ENCODE results near the gene GRM7.

The GRM7 gene

DNA sequence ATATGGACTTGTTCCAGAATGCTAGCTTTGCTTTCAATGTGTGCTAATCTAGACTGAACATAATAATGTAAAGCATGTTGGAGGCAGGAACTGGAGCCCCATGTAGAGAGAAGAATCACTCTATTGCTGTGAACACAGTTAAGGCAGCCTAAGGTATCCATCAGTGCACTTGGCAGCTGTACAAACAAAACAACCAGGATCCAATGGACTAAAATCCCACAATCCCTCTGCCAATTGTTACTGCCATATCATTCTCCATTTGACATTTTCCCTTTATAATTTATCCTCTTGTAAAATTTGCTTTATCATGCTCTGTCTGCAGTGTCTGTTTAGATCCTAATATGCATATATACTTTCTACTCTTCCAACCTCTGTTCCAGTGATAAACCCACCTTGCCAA, 883.9 kb downstream of the GRM7 start:
- no peak for DNase-seq

DNA sequence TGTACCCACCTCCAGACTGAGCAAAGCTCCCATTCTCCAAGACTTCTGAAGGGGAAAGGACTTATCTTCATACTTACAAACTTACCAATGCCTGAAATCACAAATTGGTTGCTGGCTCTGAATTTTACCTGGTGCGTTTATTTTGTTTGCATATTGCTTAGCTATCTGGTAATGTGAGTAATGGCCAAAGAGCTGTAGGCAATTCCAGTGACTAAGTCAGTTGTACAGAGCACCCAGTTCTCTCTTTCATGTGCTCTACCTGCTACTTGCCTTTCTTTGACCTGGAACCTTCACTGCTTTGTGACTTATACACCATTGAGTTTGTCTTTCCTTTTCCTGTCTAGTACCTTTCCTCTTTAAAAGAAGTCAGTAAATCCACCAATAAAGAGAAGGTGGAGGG, 884.8 kb downstream of the GRM7 start:
- no peak for DNase-seq

DNA sequence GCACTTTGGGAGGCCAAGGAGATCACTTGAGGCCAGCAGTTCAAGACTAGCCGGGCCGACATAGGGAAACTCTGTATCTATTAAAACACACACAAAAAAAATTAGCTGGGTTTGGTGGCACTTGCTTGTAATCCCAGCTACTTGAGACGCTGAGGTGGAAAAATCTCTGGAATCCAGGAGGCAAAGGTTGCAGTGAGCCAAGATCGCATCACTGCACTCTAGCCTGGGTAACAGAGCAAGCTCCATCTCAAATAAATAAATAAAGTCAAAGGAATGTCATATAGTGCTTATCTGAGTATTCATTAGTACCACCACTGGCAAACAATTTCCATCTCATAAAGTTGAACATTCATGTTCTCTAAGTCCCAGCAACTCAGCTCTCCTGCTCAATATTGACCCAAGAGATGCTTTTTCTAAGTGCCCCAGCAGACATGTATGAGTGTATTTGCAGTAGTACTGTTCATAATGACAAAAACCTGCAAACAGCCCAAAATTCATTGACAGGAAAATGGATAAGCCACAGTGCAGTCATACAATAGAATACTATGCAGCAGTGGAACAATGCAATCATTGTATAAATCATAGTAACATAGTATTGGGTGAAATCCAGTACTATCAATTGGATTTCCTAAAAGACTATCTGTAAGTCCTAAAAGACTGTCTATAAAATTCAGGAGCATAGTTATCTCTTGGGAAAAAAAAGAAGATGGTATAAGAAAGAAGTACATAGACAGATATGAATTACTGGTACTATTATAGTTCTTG, 889.2 kb downstream of the GRM7 start:
- DNase-seq, result no peak

DNA sequence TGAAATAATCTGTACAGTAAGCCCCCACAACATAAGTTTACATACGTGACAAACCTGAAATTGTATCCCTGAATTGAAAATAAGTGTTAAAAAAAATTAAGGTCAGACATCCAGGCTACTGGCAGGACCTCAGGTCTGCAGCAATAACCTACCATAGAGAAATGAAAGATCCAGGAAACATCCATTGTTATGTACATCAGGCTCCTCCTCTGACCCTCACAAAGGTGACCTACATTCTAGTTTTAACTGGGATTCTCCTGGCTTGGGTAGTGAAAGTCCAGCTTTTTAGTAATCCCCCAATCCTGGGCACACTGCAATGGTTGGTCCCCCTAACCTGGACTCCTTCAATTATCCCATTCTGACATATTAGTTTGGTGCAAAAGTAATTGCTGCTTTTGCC, 891.1 kb downstream of the GRM7 start:
- DNase-seq, result no peak

DNA sequence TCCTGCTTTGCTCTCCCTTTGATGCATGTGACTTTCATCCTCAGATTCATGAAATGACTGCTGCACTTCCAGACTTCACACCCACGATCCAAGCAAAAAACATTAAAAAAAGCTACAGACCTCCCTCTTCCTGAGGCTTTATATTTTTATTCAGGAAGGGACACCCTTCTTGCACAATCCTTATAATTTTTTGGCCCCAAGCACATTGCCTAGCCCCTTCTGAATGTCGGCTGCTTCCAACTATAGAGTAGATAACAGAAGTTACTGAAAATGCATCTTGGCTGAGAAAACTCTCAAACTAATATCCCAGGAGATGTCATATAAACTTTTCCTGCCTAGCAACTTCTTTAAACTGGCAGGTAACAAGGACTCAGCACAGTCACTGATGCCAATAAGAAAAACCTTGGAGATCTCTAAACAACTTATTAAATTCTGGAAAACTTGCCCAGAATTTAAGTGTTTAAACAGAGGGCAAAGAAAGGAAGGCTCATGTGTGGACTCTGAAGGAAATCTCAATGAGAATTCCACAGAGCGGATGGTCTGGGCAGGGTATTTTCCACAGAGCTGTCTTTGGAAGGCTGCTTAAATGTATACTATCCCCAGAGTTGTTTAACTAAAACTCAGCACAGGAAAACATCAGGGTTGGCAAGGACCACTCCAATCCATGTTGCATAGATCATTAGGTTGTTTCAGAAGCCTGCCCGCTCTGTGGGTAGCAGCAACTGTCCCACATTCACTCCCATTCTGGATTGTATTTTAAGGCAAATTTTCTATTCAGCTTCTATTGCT, 893.9 kb downstream of the GRM7 start:
- no peak for DNase-seq

DNA sequence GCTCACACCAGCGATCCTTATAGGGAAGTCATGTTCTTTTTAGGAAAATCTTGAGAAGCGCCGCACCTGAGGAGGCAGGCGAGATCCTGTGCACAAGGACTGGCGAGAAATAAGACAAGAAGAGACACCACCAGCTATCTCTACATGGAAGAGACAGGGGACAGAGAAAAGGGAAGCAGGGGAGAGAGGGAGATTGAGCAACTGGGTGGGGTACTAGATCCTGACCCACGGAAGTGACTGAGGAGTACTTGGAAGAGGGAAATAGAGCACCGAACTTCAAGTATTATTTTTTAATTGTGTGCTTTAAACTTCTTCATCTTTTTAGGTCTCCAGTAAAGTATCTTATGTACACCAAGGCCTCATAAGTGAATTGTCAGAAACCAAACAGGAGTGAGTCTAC, 898.7 kb downstream of the GRM7 start:
- no peak for DNase-seq

DNA sequence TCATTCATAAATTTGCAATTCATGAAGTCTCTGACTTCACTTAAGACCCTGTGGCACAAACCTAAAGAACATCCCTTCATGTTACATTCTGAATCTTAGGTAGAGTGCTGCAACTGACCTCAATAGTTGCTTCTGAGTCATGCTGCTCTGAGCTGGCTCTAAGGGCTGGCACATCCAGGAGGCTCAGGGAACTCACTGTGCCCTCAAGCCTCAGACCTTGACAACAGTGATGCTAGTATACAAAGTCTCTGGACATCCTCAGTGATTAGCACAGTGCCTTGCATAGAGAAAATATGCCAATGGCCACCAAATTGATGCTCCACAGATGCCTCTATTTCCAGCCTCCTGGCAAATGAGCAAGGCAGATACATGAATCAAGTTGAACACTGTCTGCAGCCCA, 899.8 kb downstream of the GRM7 start:
- DNase-seq, result no peak

DNA sequence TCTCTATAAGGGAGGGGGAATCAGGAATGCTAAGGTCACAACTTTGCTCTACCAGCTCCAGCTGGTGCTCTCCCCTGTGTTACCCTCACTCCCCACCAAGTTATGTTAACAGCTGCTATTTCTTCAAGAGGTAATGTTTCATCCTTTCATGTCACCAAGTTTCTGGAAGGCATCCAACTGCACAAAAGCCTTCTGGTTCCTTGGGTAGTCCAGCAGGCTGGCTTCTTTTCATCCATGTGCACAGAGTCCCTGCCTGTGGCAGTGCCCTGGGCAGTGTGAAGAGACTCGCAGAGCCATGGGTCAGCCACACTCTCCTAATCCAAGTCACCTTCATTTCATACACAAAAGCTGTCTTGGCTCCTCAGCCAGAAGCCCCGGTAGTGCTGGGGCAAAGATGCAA, 903.2 kb downstream of the GRM7 start:
- no peak for DNase-seq

DNA sequence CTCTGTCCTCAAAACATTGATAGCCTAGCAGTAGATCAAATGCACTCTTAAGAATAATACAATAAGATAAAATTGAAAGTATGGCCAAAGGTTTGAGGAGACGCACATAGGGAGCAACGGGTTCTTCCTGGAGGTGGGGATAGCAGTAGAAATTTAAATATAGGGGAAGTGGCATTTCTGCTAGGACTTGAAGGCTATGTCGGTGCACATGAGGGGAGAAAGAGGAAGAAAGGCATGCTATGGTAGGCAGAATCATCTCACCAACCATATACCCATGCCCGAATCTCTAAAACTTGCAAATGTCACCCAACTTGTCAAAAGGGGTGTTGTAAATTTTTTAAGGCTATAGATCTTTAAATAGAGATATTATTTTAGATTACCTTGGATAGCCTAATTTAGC, 905.6 kb downstream of the GRM7 start:
- DNase-seq, result no peak

DNA sequence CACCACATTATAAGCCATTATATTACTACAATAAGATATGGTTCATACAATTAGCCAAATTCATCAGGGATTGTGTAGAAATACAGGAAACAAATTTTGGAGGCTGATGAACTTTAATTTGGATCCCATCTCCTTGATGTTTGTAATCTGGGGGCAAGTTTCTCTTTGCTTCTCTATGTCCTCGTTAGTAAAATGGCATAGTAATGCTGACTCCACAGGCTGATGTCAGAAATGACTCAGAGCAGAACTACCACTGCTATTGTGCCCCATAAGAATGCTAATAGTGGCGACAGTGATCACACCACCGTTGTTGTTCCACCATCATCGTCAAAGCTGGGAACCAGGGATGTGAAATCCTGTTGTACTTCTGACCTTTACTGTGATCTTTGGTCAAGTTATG, 918.4 kb downstream of the GRM7 start:
- no peak for DNase-seq

DNA sequence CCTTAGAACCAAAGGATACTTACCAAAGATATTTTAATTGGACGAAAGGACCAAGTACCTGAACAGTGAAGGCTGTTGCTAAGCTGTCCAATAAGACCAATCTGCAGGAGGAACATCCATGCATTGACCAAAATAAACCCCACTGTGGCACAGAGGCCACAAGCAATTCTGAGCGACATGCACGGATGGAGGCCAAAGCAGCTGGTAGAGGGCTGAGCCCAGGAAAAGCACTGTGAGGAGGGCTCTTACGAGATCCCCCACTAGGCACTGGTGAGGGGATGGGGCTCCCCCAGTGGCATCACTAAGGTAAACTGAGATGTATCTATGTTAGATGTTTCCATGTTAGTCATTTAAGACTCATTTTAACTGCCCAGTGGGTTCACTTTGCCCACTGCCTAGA, 920.5 kb downstream of the GRM7 start:
- DNase-seq, result no peak

DNA sequence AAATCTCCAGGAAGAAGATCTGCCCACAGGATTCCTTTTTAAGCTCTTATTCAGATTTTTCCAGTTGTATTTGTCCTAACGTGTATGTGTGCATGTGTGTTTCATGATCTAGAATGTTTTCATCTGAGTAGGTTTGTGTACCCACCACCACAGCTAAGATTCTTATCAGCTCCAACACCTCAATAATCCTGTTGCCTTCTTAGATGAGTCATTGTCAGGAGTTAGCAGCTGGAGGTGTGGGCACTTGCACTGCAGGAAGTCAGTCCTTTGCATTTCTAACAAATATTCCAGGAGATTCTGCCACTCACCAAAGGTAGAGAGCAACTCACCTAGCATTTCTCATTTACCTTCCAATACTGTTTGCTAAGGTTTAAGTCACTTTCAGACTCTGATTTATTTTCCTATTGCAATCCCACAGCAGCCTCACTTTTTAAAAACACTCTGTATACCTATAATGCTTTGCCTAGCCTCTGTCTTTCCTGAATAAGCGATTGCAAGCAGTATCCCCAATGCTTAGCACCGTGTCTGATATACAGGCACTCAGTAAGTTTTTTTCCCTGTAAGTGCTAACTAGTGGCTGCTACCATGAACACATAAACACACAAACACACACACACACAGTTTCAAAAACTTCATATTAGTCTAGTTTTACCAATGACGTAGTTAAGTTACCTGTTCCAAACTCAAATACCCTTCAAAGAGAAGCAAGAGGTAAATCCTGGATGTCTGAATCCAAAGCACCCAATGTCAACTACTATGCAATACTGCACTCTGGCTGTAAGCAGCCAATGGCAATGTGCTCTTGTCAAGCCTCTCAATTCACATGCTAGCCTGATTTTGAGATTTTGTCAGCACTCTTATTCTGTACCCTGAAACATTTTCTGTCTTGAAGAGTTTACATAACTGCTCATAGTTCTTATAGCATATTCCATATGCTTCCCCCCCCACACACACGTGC, 927.2 kb downstream of the GRM7 start:
- DNase-seq, result no peak

DNA sequence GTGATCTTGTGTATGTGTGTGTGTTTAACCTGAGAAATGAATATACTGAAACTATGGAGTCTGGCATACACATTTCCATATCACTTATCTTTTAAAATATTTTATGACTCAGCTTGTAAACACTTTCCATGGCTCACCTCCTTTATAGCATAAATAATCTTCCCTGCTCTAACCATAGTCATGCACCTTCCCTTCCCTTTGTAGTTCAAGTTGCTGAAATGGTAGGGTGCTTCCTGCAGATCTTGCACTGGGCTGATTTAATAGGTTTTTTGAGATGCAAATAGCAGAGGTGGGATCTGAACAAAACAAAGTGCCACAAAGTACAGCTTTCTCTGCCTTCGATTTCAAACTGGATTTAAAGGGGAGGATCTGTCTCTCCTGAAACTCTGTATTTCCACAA, 928.0 kb downstream of the GRM7 start:
- no peak for DNase-seq

DNA sequence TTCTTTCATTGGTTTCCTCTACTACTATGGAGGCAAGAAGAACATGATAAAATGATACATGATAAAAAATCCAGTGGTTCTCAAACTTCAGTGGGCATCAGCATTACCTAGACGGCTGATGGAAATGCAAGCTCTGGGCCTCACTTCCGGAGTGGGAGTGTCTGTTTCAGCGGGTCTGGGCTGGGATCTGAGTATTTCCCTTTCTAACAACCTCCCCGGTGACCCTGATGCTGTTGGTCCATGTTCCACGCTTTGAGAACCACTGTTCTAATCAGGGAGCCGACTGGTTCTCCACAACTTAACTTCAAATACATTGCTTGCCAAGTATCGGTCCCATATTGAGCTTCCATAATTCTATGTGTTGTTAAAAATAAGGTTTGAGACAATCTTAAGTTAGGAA, 928.4 kb downstream of the GRM7 start:
- no peak for DNase-seq

DNA sequence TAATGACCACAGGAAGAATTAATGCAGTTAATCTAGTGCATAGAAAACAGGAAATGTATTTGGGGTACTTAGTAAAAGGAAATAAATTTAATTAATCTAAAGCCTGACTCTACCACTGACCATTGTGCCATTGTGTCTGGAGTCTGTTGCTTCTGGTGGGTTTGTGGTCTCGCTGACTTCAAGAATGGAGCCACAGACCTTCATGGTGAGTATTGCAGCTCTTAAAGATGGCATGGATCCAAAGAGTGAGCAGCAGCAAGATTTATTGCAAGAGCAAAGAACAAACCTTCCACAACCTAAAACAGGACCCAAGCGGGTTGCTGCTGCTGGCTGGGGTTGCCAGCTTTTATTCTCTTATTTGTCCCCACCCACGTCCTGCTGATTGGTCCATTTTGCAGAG, 929.2 kb downstream of the GRM7 start:
- no peak for DNase-seq
